IMR-90 (cell line): ENCODE measurements around the gene GALNT14. TPM values are rescaled to one million over a fixed set of nuclear protein-coding genes. Genes with fewer than 3 reads are reported as not detected.

Experiments
- ATAC-seq: fragments of 200-7000 bp; cut with Tn5 transposase; 2 replicates; pipeline ENCODE4 v1.9.1; 2020; ENCODE audit warnings: low read depth, mild to moderate bottlenecking, moderate library complexity
- BruUV-seq: library from RNA; stranded (reverse); fragments of 400-500 nt; replicated peaks from 2 replicates; lab custom pipeline; 2021; lab: Mats Ljungman, UMichigan
- CTCF ChIA-PET: fragments of 300-600 bp; formaldehyde crosslinking; extraction: SDS; loops from one replicate; lab custom pipeline; 2021; ENCODE audit warnings: antibody characterized with exemption; lab: Yijun Ruan, JAX
- POLR2A ChIA-PET: fragments of 300-600 bp; sonication (Branson Sonifier 250); formaldehyde crosslinking; loops from one replicate; lab custom pipeline; 2022; ENCODE audit warnings: antibody characterized with exemption; ENCODE audit not compliant: unreplicated experiment; lab: Charles Lee
- DNase-seq: peaks from one replicate; pipeline ENCODE4 v3.0.0; 2013
- H2AFZ ChIP-seq: replicated peaks from 2 replicates; pipeline ENCODE3; 2013; ENCODE audit warnings: low read length, mild to moderate bottlenecking; ENCODE audit not compliant: poor library complexity
- H2AK5ac ChIP-seq: 2 replicates; pipeline ENCODE4 v1.6.1; 2013; ENCODE audit warnings: low read depth, low read length, inconsistent platforms
- H2AK9ac ChIP-seq: replicated peaks from 2 replicates; pipeline ENCODE3; 2013; ENCODE audit warnings: mild to moderate bottlenecking, low read depth, low read length, moderate library complexity; ENCODE audit not compliant: poor library complexity
- H2BK120ac ChIP-seq: 2 replicates; pipeline ENCODE4 v1.6.1; 2013; ENCODE audit warnings: low read depth, low read length, inconsistent platforms
- H2BK15ac ChIP-seq: 3 replicates; pipeline ENCODE4 v1.6.1; 2013; ENCODE audit warnings: low read depth, low read length, inconsistent platforms
- H2BK20ac ChIP-seq: 2 replicates; pipeline ENCODE4 v1.6.1; 2013; ENCODE audit warnings: low read depth, mild to moderate bottlenecking, inconsistent platforms, low read length, moderate library complexity
- H2BK5ac ChIP-seq: 2 replicates; pipeline ENCODE4 v1.6.1; 2013; ENCODE audit warnings: mild to moderate bottlenecking, low read depth, low read length, inconsistent platforms; ENCODE audit not compliant: poor library complexity, severe bottlenecking
- H3K14ac ChIP-seq: replicated peaks from 2 replicates; pipeline ENCODE4 v1.6.1; 2013; ENCODE audit warnings: low read depth, low read length, inconsistent platforms
- H3K18ac ChIP-seq: 2 replicates; pipeline ENCODE4 v1.6.1; 2013; ENCODE audit warnings: low read depth, low read length, control low read depth
- H3K23ac ChIP-seq: 2 replicates; pipeline ENCODE4 v1.6.1; 2013; ENCODE audit warnings: low read depth, low read length, inconsistent platforms
- H3K27ac ChIP-seq: 2 replicates; pipeline ENCODE4 v1.5.1; 2013; ENCODE audit warnings: mild to moderate bottlenecking, control low read depth, low read length; ENCODE audit not compliant: insufficient read depth
- H3K27me3 ChIP-seq: 2 replicates; pipeline ENCODE4 v1.6.1; 2013; ENCODE audit warnings: low read length; ENCODE audit not compliant: control insufficient read depth, insufficient read depth
- H3K36me3 ChIP-seq: 2 replicates; pipeline ENCODE4 v1.6.1; 2013; ENCODE audit warnings: low read length, mixed read lengths; ENCODE audit not compliant: control insufficient read depth, insufficient read depth
- H3K4ac ChIP-seq: 2 replicates; pipeline ENCODE4 v1.6.1; 2013; ENCODE audit warnings: low read depth, low read length, inconsistent platforms
- H3K4me1 ChIP-seq: 2 replicates; pipeline ENCODE4 v1.6.1; 2013; ENCODE audit warnings: low read length, mixed read lengths; ENCODE audit not compliant: control insufficient read depth, insufficient read depth
- H3K4me2 ChIP-seq: 2 replicates; pipeline ENCODE4 v1.6.1; 2013; ENCODE audit warnings: low read depth, mild to moderate bottlenecking, control low read depth, low read length, moderate library complexity
- H3K4me3 ChIP-seq: 2 replicates; pipeline ENCODE4 v1.5.1; 2013; ENCODE audit warnings: low read depth, mild to moderate bottlenecking, control low read depth, low read length, moderate library complexity; ENCODE audit not compliant: insufficient read depth
- H3K56ac ChIP-seq: 2 replicates; pipeline ENCODE4 v1.6.1; 2013; ENCODE audit warnings: low read length, inconsistent platforms; ENCODE audit not compliant: insufficient read depth; ENCODE audit errors: extremely low read depth
- H3K79me1 ChIP-seq, 2 experiments: 2 replicates each; pipeline ENCODE4 v1.6.1; 2013; ENCODE audit warnings: low read length in 2 of 2, inconsistent platforms in 1 of 2, low read depth in 1 of 2
- H3K9ac ChIP-seq: 2 replicates; pipeline ENCODE4 v1.6.1; 2013; ENCODE audit warnings: low read depth, low read length, control low read depth
- H3K9me1 ChIP-seq: 2 replicates; pipeline ENCODE4 v1.6.1; 2013; ENCODE audit warnings: low read length, inconsistent platforms; ENCODE audit not compliant: insufficient read depth
- H3K9me3 ChIP-seq: 2 replicates; pipeline ENCODE4 v1.6.1; 2013; ENCODE audit warnings: low read length; ENCODE audit not compliant: control insufficient read depth, insufficient read depth
- H4K20me1 ChIP-seq: 2 replicates; pipeline ENCODE4 v1.6.1; 2013; ENCODE audit warnings: low read length, inconsistent platforms; ENCODE audit not compliant: insufficient read depth
- H4K5ac ChIP-seq: 2 replicates; pipeline ENCODE4 v1.6.1; 2013; ENCODE audit warnings: mild to moderate bottlenecking, low read depth, low read length, control low read depth
- H4K8ac ChIP-seq, 2 experiments: 2 replicates each; pipeline ENCODE4 v1.6.1; 2013; ENCODE audit warnings: low read depth in 2 of 2, low read length in 2 of 2, control low read depth in 1 of 2, inconsistent platforms in 1 of 2
- H4K91ac ChIP-seq: 2 replicates; pipeline ENCODE4 v1.6.1; 2013; ENCODE audit warnings: low read depth, low read length, inconsistent platforms; ENCODE audit not compliant: insufficient read depth
- BHLHE40 ChIP-seq: fragments of 150-350 bp; IDR thresholded peaks from 2 replicates; pipeline ENCODE4 v1.6.1; 2016; ENCODE audit warnings: mild to moderate bottlenecking, low read depth, low read length
- CEBPB ChIP-seq: IDR thresholded peaks from 2 replicates; pipeline ENCODE4 v1.6.1; 2012; ENCODE audit warnings: low read depth, low read length, improper control_type of control experiment
- CHD1 ChIP-seq: IDR thresholded peaks from 2 replicates; pipeline ENCODE4 v1.6.1; 2012; ENCODE audit warnings: low read depth, low read length, improper control_type of control experiment
- MAFK ChIP-seq: IDR thresholded peaks from 2 replicates; pipeline ENCODE4 v1.6.1; 2012; ENCODE audit warnings: low read depth, low read length, improper control_type of control experiment
- RAD21 ChIP-seq: IDR thresholded peaks from 2 replicates; pipeline ENCODE4 v1.6.1; 2012; ENCODE audit warnings: low read length, improper control_type of control experiment
- RCOR1 ChIP-seq: IDR thresholded peaks from 2 replicates; pipeline ENCODE4 v1.6.1; 2012; ENCODE audit warnings: mild to moderate bottlenecking, low read length, improper control_type of control experiment; ENCODE audit not compliant: insufficient replicate concordance
- RFX5 ChIP-seq: IDR thresholded peaks from 2 replicates; pipeline ENCODE4 v1.8.0; 2012; ENCODE audit warnings: low read depth, mild to moderate bottlenecking, low read length, moderate library complexity
- SMC3 ChIP-seq: fragments of 150-350 bp; IDR thresholded peaks from 2 replicates; pipeline ENCODE4 v1.6.1; 2016; ENCODE audit warnings: low read depth, mild to moderate bottlenecking, antibody characterized with exemption, low read length, moderate library complexity
- USF2 ChIP-seq: fragments of 150-350 bp; IDR thresholded peaks from 2 replicates; pipeline ENCODE4 v1.6.1; 2017; ENCODE audit warnings: mild to moderate bottlenecking, antibody characterized with exemption, low read length, low read depth
- WGBS, 2 experiments: methylation state at CpG; one replicate each; pipeline versions ENCODE4 v1.1.5 to v1.1.7; 2013; ENCODE audit warnings: missing lambda C conversion rate in 2 of 2; ENCODE audit not compliant: insufficient read length in 1 of 2; ENCODE audit errors: extremely low coverage in 2 of 2; 5-methylcytosine and 5-hydroxymethylcytosine counted together
- dilution Hi-C: fragments of 300-500 bp; cut with HindIII; formaldehyde crosslinking; loops from one replicate; pipeline ENCODE4 v1.14.3; 2018; ENCODE audit warnings: low sequenced_read_pairs; ENCODE audit not compliant: unreplicated experiment
- in situ Hi-C: fragments of 300-500 bp; cut with MboI; formaldehyde crosslinking; loops from 3 replicates; pipeline ENCODE4 v1.14.3; 2019; ENCODE audit warnings: low sequenced_read_pairs, inconsistent platforms, mixed read lengths
- intact Hi-C: fragments of 100-400 bp; cut with micrococcal nuclease; formaldehyde crosslinking; loops from 2 replicates; pipeline ENCODE4 v1.10.0; 2022
- polyA plus RNA-seq, 3 experiments: library from polyadenylated mRNA; depleted of rRNA; stranded (reverse); fragments of >200 nt; gene quantifications; 2 replicates each; pipeline ENCODE4 v1.2.3, GENCODE V29; 2012; ENCODE audit warnings: low replicate concordance in 1 of 3
- total RNA-seq: library from RNA; depleted of rRNA; stranded (reverse); fragments of >200 nt; gene quantifications from 2 replicates; pipeline ENCODE4 v1.2.3, GENCODE V29; 2012
- TF ChIP-seq, protein P1 (sequence below): fragments of 150-350 bp; IDR thresholded peaks from 2 replicates; pipeline ENCODE4 v1.6.1; 2016; ENCODE audit warnings: low read depth, mild to moderate bottlenecking, low read length, moderate library complexity, borderline replicate concordance

The GALNT14 gene
- total and polyA plus RNA-seq, 2 of the 4 experiments (the other 2 are of a cell fraction): 0.15 to 0.18 TPM

DNA sequence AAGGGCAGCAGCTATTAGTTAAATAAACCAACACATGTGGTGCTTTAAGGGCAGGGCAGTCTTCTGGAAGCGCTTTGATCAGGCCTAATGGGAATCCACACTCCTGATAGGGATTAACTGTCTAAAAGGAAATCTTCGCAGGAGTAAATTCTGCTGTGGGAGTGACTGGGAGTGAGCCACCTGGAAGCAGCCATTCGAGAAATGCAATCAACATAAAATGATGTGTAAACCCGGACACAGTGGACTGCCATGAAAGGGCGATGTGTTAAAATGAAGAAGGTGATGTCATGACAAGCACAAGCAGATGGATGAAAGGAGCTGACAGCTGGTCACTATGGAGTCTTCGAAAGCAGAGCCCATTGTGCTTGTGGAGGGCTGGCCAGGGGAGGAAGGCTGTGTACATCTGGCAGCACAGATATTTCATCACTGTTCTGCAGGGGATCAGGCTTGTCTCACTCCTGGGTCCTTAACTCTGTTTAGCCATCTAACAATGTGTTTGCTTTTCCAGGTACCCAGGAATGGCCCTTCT lies 24.8 kb upstream of the GALNT14 start:
- H3K36me3 ChIP-seq: no peaks in the 10 kb centered on the region
- no peaks in the 10 kb centered on the region; the same call in none of the 2 replicates for H3K27me3 ChIP-seq
- ChIA-PET POLR2A (no interaction called here), CTCF (no interaction called here)
- H3K9ac ChIP-seq: no peak overlapping the region
- no peaks in the 10 kb centered on the region for H3K9me1 ChIP-seq
- H2BK5ac ChIP-seq: no peak overlapping the region
- no TSS peak for BruUV-seq
- H3K4ac ChIP-seq: no peak overlapping the region
- no peak overlapping the region for H2BK20ac ChIP-seq
- no peaks in the 10 kb centered on the region for H3K4me1 ChIP-seq
- H4K20me1 ChIP-seq: no peaks in the 10 kb centered on the region
- no peak overlapping the region for H4K8ac ChIP-seq
- H3K27ac ChIP-seq: no peak overlapping the region
- TF ChIP-seq RCOR1 (no peak), USF2 (no peak), CHD1 (no peak), SMC3 (no peak), RFX5 (no peak), BHLHE40 (no peak), RAD21 (no peak), CEBPB (no peak), MAFK (no peak)
- TF ChIP-seq, protein P1, sequence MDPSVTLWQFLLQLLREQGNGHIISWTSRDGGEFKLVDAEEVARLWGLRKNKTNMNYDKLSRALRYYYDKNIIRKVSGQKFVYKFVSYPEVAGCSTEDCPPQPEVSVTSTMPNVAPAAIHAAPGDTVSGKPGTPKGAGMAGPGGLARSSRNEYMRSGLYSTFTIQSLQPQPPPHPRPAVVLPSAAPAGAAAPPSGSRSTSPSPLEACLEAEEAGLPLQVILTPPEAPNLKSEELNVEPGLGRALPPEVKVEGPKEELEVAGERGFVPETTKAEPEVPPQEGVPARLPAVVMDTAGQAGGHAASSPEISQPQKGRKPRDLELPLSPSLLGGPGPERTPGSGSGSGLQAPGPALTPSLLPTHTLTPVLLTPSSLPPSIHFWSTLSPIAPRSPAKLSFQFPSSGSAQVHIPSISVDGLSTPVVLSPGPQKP: no peak
- no peak overlapping the region for H2BK120ac ChIP-seq
- H3K23ac ChIP-seq: no peak overlapping the region
- H4K5ac ChIP-seq: no peak overlapping the region
- H4K91ac ChIP-seq: no peak overlapping the region
- no peak overlapping the region for H3K4me2 ChIP-seq
- H3K56ac ChIP-seq: no peak overlapping the region
- intact Hi-C loops (no loop called here), dilution Hi-C loops (no loop called here), in situ Hi-C loops (loop anchor here (25.0 kb wide), 1 partner anchor 1001 kb away; no protein-coding TSS in a partner anchor)
- H3K4me3 ChIP-seq: no peak overlapping the region
- no peaks in the 10 kb centered on the region for H3K79me1 ChIP-seq
- H2AFZ ChIP-seq: no peak overlapping the region
- H2BK15ac ChIP-seq: no peak overlapping the region
- no peak overlapping the region for H2AK5ac ChIP-seq
- H3K9me3 ChIP-seq: no peaks in the 10 kb centered on the region
- H3K18ac ChIP-seq: no peak overlapping the region
- 20% methylated on average over 3 of the region's 6 CpGs; no CpG with 5 or more reads in 1 of the 2 experiments for WGBS, 2 experiments
- H2AK9ac ChIP-seq: no peak overlapping the region
- no peak for ATAC-seq
- H3K14ac ChIP-seq: no peak overlapping the region
- no peak for DNase-seq
